ENCODE data around the gene PLGRKT. TPM values are rescaled to one million over a fixed set of nuclear protein-coding genes. Genes with fewer than 3 reads are reported as not detected.

The PLGRKT gene
- total and polyA plus RNA-seq, 2 experiments from 2014 or later = 13.1 to 31.5 TPM

DNA sequence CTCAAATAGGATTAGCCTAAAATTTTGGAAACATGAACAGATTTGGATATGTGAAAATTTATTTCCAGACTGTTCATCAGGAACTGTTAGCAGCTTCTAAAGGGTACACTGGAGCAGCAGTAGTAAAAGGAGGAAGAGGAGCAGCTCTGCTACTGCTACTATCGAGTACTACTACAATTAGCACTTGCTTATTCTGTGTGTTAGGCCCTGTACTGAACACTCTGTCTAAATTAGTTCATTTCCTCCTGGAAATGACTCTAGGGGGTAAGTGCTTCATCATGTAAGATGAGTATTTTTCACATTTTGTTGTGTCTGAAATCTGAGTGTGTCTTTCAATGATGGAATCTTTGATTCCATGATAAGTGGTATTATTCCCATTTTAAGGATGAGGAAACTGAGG, 22.4 kb upstream of the PLGRKT start (continued):
- TF ChIP-seq, protein P1, sequence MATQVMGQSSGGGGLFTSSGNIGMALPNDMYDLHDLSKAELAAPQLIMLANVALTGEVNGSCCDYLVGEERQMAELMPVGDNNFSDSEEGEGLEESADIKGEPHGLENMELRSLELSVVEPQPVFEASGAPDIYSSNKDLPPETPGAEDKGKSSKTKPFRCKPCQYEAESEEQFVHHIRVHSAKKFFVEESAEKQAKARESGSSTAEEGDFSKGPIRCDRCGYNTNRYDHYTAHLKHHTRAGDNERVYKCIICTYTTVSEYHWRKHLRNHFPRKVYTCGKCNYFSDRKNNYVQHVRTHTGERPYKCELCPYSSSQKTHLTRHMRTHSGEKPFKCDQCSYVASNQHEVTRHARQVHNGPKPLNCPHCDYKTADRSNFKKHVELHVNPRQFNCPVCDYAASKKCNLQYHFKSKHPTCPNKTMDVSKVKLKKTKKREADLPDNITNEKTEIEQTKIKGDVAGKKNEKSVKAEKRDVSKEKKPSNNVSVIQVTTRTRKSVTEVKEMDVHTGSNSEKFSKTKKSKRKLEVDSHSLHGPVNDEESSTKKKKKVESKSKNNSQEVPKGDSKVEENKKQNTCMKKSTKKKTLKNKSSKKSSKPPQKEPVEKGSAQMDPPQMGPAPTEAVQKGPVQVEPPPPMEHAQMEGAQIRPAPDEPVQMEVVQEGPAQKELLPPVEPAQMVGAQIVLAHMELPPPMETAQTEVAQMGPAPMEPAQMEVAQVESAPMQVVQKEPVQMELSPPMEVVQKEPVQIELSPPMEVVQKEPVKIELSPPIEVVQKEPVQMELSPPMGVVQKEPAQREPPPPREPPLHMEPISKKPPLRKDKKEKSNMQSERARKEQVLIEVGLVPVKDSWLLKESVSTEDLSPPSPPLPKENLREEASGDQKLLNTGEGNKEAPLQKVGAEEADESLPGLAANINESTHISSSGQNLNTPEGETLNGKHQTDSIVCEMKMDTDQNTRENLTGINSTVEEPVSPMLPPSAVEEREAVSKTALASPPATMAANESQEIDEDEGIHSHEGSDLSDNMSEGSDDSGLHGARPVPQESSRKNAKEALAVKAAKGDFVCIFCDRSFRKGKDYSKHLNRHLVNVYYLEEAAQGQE (IDR thresholded peaks at IDR 0.05; ENCODE audit: unreplicated experiment) = no peak
- TF ChIP-seq EZH2 (IDR thresholded peaks at IDR 0.05; ENCODE audit: low read depth, unreplicated experiment) (no peak), NANOG (IDR thresholded peaks at IDR 0.05; ENCODE audit: borderline replicate concordance) (no peak), JUNB (IDR thresholded peaks at IDR 0.05; ENCODE audit: unreplicated experiment) (no peak)
- TF ChIP-seq, protein P2, sequence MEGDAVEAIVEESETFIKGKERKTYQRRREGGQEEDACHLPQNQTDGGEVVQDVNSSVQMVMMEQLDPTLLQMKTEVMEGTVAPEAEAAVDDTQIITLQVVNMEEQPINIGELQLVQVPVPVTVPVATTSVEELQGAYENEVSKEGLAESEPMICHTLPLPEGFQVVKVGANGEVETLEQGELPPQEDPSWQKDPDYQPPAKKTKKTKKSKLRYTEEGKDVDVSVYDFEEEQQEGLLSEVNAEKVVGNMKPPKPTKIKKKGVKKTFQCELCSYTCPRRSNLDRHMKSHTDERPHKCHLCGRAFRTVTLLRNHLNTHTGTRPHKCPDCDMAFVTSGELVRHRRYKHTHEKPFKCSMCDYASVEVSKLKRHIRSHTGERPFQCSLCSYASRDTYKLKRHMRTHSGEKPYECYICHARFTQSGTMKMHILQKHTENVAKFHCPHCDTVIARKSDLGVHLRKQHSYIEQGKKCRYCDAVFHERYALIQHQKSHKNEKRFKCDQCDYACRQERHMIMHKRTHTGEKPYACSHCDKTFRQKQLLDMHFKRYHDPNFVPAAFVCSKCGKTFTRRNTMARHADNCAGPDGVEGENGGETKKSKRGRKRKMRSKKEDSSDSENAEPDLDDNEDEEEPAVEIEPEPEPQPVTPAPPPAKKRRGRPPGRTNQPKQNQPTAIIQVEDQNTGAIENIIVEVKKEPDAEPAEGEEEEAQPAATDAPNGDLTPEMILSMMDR (conservative IDR thresholded peaks at IDR 0.05; ENCODE audit: low read depth in 2 of 2) = no peak

DNA sequence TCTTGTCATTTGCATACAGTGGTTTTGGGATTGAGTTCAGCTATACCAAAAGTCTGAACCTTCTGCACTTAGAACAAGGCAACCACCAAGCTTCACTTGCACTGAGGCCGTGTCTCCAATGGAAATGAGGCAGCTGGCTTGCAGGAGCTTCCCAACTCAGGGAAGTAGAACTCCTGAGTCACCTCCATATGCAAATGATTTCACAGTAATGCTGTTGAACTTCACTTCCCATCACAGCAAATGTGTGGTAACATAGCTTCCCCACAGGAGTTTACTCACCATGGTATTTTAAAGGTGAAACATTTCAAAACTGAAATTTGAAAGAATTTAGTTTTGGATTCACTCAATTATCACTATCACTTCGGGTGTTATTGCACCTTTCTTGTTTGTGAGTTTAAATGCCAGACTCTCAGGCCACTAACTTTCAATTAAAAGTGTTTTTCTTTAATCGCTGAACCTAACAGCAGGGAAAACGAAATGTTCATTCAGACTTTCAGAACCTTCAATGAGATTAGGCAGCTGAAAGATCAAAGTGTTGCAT, 21.6 kb upstream of the PLGRKT start:
- no peaks in the 10 kb centered on the region for H3K27me3 Mint-ChIP-seq (ENCODE audit: insufficient read depth, low read depth, poor library complexity)
- Histone ChIP-seq H3F3A (replicated peaks; ENCODE audit: low read depth) (no peaks in the 10 kb centered on the region), H3K27me3 (ENCODE audit: insufficient read depth) (no peaks in the 10 kb centered on the region), H3K4me1 (ENCODE audit: insufficient read depth) (no peaks in the 10 kb centered on the region), H3K36me3 (ENCODE audit: insufficient read depth) (no peaks in the 10 kb centered on the region), H2AFZ (peak overlapping the region; percentile 64; the same call in 1 of the 2 replicates), H3K9me2 (ENCODE audit: insufficient read depth) (no peaks in the 10 kb centered on the region), H3K79me2 (replicated peaks; ENCODE audit: insufficient read depth) (no peaks in the 10 kb centered on the region), H3K27ac (ENCODE audit: low read depth) (no peak overlapping the region), H3K4me3 (no peak overlapping the region), H3K4me2 (no peak overlapping the region), H4K20me1 (replicated peaks; ENCODE audit: insufficient read depth) (no peaks in the 10 kb centered on the region)
- H3K4me3 Mint-ChIP-seq = no peak overlapping the region
- TF ChIP-seq ZNF331 (CRISPR knock-in tag; IDR thresholded peaks at IDR 0.05; ENCODE audit: low read depth) = no peak
- TF ChIP-seq, protein P3, sequence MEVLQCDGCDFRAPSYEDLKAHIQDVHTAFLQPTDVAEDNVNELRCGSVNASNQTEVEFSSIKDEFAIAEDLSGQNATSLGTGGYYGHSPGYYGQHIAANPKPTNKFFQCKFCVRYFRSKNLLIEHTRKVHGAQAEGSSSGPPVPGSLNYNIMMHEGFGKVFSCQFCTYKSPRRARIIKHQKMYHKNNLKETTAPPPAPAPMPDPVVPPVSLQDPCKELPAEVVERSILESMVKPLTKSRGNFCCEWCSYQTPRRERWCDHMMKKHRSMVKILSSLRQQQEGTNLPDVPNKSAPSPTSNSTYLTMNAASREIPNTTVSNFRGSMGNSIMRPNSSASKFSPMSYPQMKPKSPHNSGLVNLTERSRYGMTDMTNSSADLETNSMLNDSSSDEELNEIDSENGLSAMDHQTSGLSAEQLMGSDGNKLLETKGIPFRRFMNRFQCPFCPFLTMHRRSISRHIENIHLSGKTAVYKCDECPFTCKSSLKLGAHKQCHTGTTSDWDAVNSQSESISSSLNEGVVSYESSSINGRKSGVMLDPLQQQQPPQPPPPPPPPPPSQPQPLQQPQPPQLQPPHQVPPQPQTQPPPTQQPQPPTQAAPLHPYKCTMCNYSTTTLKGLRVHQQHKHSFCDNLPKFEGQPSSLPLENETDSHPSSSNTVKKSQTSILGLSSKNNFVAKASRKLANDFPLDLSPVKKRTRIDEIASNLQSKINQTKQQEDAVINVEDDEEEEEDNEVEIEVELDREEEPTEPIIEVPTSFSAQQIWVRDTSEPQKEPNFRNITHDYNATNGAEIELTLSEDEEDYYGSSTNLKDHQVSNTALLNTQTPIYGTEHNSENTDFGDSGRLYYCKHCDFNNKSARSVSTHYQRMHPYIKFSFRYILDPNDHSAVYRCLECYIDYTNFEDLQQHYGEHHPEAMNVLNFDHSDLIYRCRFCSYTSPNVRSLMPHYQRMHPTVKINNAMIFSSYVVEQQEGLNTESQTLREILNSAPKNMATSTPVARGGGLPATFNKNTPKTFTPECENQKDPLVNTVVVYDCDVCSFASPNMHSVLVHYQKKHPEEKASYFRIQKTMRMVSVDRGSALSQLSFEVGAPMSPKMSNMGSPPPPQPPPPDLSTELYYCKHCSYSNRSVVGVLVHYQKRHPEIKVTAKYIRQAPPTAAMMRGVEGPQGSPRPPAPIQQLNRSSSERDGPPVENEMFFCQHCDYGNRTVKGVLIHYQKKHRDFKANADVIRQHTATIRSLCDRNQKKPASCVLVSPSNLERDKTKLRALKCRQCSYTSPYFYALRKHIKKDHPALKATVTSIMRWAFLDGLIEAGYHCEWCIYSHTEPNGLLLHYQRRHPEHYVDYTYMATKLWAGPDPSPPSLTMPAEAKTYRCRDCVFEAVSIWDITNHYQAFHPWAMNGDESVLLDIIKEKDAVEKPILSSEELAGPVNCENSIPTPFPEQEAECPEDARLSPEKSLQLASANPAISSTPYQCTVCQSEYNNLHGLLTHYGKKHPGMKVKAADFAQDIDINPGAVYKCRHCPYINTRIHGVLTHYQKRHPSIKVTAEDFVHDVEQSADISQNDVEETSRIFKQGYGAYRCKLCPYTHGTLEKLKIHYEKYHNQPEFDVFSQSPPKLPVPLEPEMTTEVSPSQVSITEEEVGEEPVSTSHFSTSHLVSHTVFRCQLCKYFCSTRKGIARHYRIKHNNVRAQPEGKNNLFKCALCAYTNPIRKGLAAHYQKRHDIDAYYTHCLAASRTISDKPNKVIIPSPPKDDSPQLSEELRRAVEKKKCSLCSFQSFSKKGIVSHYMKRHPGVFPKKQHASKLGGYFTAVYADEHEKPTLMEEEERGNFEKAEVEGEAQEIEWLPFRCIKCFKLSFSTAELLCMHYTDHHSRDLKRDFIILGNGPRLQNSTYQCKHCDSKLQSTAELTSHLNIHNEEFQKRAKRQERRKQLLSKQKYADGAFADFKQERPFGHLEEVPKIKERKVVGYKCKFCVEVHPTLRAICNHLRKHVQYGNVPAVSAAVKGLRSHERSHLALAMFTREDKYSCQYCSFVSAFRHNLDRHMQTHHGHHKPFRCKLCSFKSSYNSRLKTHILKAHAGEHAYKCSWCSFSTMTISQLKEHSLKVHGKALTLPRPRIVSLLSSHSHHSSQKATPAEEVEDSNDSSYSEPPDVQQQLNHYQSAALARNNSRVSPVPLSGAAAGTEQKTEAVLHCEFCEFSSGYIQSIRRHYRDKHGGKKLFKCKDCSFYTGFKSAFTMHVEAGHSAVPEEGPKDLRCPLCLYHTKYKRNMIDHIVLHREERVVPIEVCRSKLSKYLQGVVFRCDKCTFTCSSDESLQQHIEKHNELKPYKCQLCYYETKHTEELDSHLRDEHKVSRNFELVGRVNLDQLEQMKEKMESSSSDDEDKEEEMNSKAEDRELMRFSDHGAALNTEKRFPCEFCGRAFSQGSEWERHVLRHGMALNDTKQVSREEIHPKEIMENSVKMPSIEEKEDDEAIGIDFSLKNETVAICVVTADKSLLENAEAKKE (CRISPR knock-in tag; IDR thresholded peaks at IDR 0.05) = 0 out of 2 replicates have a peak, but pooled peaks have one; percentile 20
- ATAC-seq = peak; percentile 42; the same call in 2 of the 3 replicates
- H3K9me3 Mint-ChIP-seq = no peaks in the 10 kb centered on the region
- no peak overlapping the region for H3K27ac Mint-ChIP-seq
- no peaks in the 10 kb centered on the region for H3K36me3 Mint-ChIP-seq (ENCODE audit: low read depth)
- DNase-seq (ENCODE audit: low spot score) = peak; percentile 37
- peaks cover 8% of the 10 kb centered on the region for H3K4me1 Mint-ChIP-seq
